ELR (cell line): ENCODE measurements around the gene SLC25A17.
"Not testable (repeated sequence)": the region's sequence is repeated elsewhere in the genome, so short reads cannot be mapped to it uniquely, and the experiment has no call there.

Experiments
- DNase-seq: peaks from one replicate; pipeline ENCODE4 v3.0.0-alpha.2; 2015; ENCODE audit warnings: low read depth

SLC25A17 gene

GRCh38 chr22:40819599-40820140 lies 524 bp upstream of the SLC25A17 start:
- DNase-seq: peak; percentile 53

DNA sequence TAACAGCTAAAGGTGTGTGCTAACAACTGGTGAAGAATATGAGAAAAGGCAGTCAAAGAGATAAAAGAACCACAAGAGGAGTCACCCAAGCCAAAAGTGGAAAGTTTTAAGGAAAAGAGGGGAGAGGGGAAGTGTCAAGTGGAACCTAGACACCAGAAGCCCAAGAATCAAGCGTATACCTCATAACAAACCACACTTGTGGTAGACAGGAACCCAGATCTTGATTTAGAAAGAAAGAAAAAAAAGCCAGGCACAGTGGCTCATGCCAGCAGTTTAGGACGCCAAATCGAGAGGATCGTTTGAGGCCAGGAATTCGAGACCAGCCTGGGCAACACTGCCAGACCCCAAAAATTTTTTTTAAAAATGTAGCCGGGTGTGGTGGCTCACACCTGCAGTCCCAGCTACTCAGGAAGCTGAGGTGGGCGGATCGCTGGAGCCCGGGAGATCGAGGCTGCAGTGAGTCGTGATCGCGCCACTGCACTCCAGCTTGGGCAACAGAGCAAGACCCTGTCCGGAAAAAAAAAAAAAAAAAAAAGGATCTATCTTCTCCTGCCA lies 877 bp downstream of the SLC25A17 start:
- no peak for DNase-seq

- DNase-seq: no peak
These were observed 1.4 kb downstream of the SLC25A17 start for GRCh38 chr22:40817737-40818136.

DNA sequence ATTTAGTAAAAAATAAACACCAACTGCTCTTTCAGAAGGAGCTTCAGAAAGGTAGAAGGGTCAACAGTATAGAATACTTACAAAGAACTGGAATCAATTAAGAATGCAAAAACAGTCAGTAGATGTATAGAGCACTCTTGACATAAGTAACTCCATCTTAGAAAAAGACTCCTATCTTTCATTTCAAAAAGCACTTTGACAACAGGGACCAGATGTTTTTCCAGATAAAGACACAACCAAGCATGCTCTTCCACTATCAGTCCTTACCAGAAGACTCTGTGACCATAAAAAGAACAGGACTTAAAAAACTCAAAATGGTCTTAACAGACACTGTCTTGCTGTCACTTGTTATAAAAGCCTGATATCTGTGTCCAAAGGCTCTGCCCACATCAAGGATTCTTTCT lies 5.2 kb downstream of the SLC25A17 start:
- DNase-seq: no peak

- no peak for DNase-seq
These were observed 10.9 kb downstream of the SLC25A17 start for GRCh38 chr22:40808018-40808841.

GRCh38 chr22:40806711-40807110 lies 12.4 kb downstream of the SLC25A17 start:
- DNase-seq: no peak

GRCh38 chr22:40805699-40806203 lies 13.4 kb downstream of the SLC25A17 start:
- no peak for DNase-seq

DNA sequence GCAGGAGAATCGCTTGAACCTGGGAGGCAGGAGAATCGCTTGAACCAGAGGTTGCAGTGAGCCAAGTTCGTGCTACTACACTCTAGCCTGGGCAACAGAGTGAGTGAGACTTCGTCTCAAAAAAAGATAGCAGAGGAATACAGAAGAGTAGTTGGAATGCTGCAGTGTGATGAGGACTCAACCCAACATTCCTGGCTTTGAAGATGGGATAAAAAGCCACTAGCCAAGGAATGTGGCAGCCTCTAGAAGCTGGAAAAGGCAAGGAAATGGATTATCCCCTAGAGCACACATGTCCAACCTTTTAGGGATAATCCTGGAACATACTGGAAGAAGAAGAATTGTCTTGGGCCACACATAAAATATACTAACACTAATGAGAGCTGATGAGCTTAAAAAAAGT lies 13.9 kb downstream of the SLC25A17 start:
- DNase-seq: no peak

DNA sequence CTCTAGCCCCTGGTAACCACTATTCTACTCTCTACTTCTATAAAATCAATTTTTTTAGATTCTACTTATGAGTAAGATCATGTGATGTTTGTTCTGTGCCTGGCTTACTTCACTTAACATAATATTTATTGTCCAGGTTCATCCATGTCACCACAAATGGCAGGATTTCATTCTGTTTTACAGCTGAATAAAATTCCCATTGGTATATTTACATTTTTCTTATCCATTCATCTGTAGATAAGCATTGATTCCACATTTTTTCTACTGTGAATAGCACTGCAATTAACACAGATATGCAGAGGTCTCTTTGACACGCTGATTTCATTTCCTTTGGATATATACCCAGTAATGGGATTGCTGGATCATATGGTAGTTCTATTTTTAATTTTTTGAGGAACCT lies 15.8 kb downstream of the SLC25A17 start:
- DNase-seq: no peak

DNA sequence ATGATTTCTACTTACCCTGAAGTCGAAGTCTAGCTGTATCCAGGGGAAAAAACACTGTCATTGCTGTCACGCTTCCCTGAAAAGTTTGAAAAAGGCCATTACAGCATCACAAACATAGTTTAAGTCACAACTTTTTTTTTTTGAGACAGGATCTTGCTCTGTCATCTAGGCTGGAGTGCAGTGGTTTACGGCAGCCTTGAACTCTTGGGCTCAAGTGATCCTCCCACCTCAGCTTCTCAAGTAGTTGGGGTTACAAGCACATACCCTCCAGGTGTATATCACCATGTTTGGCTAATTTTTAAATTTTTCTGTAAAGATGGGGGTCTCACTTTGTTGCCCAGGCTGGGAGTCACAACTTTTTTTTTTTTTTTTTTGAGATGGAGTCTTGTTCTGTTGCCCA lies 20.1 kb downstream of the SLC25A17 start:
- no peak for DNase-seq

GRCh38 chr22:40797427-40797826 lies 21.7 kb downstream of the SLC25A17 start:
- peak; percentile 29 for DNase-seq

- no peak for DNase-seq
These were observed 26.7 kb downstream of the SLC25A17 start for GRCh38 chr22:40792451-40792850.

GRCh38 chr22:40791241-40791640 lies 27.9 kb downstream of the SLC25A17 start:
- no peak for DNase-seq

- no peak for DNase-seq
These were observed 30.0 kb downstream of the SLC25A17 start for GRCh38 chr22:40789131-40789530.

DNA sequence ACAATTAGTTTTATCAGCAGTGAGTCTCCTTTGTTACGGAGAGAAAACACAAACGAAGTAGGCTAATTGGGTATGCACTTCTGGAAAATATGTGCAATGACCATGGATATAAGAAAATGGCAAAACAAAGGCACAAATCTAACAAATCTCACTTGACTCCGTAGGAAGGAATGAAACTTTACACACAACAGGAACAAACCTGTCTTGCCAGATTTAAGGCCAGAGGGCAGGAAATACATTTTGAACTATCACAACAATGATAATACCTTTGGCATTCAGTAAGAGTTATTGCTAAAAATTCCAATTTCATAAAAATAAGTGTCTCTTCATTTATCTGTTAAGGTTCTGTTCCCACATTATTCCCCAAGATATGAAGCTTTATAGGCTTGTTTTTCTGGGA lies 36.6 kb downstream of the SLC25A17 start:
- no peak for DNase-seq

GRCh38 chr22:40781749-40782148 lies 37.4 kb downstream of the SLC25A17 start:
- not testable (repeated sequence) for DNase-seq

GRCh38 chr22:40769761-40770160 lies 49.4 kb downstream of the SLC25A17 start:
- DNase-seq: no peak

GRCh38 chr22:40768206-40768605 lies 50.9 kb downstream of the SLC25A17 start:
- DNase-seq: no peak

GRCh38 chr22:40766956-40767355 lies 52.2 kb downstream of the SLC25A17 start:
- no peak for DNase-seq

GRCh38 chr22:40764763-40765441 lies 54.2 kb downstream of the SLC25A17 start:
- no peak for DNase-seq

GRCh38 chr22:40759294-40759840 lies 59.8 kb downstream of the SLC25A17 start:
- DNase-seq: no peak

DNA sequence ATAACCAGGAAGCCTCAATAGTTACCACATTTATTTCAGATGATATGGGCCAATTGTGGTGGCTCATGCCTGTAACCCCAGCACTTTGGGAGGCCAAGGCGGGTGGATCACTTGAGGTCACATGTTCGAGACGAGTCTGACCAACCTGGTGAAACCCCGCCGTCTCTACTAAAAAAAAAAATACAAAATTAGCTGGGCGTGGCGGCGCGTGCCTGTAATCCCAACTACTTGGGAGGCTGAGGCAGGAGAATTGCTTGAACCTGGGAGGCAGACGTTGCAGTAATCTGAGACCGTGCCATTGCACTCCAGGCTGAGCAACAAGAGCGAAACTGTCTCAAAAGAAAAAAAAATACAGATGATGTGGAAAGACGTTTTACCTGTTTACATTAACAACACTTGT lies 60.3 kb downstream of the SLC25A17 start:
- not testable (repeated sequence) for DNase-seq
